ENCODE measurements around the gene KLHL25.

The KLHL25 gene

DNA sequence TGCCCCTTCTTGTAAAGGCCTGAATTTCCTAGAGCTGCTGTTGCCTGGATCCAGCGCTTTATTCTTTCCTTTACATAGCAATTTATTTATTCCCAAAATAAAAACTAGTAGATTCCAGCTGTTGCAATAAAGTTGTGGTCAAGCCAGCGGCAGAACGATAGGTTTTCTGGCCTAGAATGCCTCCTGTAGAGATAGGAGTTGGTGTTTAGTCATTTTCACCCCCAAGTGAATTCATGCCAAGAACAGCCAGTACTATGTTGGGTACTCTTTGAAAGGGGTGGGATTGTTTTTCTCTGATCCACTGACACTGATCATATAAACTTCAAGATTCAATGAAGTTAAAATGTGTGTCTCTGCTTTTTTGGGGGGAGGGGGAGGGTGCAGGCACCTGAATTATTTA lies 69.7 kb downstream of the KLHL25 start:
- intact Hi-C loops (cut with DNase I): no loop called here
- DNase-seq: no peak

DNA sequence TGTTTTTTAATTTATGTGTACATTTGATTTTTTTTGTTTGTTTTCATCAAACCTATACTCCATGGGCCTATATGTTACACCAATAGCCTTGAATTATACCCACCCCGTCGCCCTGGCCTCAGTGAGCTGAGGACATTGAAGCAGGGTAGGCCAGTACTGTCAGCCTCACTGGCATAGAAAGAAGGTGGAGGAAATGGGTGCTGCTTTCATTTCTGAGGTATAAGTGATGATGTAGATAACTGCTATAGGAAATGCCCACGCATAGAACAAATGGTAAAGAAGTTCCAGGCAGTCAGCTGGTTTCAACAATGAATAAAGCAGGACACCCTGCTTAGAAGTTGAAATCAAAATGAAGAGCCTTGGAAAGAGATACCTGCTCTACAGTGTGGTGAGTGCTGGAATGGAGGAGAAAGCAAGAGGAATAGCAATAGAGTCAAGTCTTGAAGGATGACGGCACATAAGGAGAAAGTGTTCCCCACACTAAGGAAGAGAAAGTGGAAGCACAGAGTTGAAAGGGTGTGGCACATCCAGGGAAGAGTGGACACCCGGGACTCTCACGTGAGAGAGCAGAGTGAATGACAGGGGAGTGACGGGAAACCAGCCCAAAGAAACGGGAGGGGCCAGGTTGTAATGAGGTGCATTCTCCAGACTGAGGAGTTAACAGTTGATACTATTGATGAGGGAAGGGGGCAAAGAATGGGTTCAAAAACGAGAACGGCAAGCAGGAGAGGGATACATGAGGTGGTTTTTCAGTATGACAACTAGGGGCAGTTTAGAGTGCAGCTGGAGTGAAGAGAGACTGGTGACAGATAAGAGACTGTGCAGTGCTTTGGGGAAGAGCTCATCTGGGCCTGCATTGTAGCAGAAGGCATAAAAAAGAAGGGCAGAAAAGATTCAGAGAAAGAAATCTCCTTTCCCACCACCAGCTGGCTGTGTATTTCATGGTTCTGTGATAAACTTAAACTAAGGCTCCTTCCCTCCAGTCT lies 70.5 kb downstream of the KLHL25 start:
- intact Hi-C loops (cut with DNase I): no loop called here

DNA sequence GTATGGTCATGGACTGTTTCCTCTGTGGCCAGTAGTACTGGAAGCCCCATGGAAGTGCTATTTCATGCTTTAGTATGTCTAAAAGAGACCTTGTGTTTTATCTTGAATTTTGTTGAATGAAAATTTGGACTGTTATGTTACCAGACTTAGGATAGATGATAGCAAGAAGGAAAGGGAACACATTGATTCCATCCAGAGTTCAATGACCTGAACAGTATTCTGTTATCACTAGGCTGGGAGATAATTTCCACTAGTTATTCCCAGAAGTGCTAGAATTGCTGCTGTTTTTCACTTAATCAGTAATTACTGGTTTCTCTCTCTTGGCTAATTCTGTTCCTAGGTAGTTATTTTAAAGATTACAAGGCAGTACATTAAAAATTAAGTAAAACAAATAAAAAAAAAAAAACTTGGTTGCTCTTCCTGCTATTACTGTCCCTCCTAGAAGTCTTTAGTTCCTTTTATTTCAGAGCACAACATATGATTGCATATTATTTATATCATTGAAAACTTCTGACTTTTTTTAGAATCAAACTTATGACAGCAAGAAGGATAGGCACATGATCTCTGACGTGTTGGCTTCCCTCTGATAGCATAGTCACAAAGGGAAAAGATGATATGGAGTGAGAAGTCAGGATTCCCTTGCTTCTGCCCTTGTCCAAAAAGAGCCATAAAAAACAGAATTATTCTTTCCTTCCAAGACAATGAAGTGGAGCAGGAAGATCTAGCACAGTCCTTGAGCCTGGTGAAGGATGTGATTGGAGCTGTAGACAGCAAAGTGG lies 72.2 kb downstream of the KLHL25 start:
- intact Hi-C loops (cut with DNase I): no loop called here
- no peak for DNase-seq

More for the DNA sequence above, 70.5 kb downstream of the KLHL25 start:
- no peak for DNase-seq

DNA sequence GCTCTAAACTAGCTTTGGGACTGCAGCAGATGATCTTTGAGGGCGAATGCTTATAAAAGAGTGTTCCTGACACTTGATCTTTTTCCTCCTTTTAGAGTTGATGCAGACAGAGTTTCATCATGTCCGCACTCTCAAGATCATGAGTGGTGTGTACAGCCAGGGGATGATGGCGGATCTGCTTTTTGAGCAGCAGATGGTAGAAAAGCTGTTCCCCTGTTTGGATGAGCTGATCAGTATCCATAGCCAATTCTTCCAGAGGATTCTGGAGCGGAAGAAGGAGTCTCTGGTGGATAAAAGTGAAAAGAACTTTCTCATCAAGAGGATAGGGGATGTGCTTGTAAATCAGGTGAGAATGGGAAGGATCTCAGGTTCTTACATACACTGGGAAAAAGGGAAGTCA lies 75.7 kb downstream of the KLHL25 start:
- DNase-seq: no peak
- intact Hi-C loops (cut with DNase I): no loop called here

- intact Hi-C loops (cut with DNase I): no loop called here
- DNase-seq: no peak
Observed at GRCh38 chr15:85718271-85718971, 76.3 kb downstream of the KLHL25 start.

DNA sequence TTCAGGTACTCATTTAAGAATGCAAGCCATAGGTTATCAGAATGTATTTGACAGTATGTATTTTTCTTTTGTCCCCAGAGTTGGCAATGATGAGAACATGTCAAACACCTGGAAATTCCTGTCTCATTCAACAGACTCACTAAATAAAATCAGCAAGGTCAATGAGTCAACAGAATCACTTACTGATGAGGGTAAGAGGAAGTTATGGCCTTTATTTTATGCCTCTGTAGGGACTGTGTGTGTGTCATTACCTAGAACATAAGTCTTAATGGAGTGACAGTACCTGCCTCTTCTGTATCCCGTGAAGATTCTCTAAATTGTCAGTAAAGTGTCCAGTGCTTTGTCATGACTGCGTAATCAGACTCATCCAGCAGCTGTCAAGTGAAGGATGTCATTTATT lies 77.5 kb downstream of the KLHL25 start:
- intact Hi-C loops (cut with DNase I): no loop called here
- DNase-seq: no peak

GRCh38 chr15:85716261-85716660 lies 78.5 kb downstream of the KLHL25 start:
- DNase-seq: no peak
- intact Hi-C loops (cut with DNase I): no loop called here

- no peak for DNase-seq
Observed at GRCh38 chr15:85711580-85712192, 83.0 kb downstream of the KLHL25 start.

GRCh38 chr15:85710340-85710842 lies 84.3 kb downstream of the KLHL25 start:
- intact Hi-C loops (cut with DNase I): no loop called here

More at GRCh38 chr15:85711580-85712192, 83.0 kb downstream of the KLHL25 start:
- intact Hi-C loops (cut with DNase I): no loop called here

More at GRCh38 chr15:85710340-85710842, 84.3 kb downstream of the KLHL25 start:
- DNase-seq: no peak

All from posterior cingulate gyrus (tissue), 11 donors.